NCI-H2171 (cell line): ENCODE data around the gene SLC9A6.
"Not testable (repeated sequence)": the region's sequence is repeated elsewhere in the genome, so short reads cannot be mapped to it uniquely, and the experiment has no call there.

Experiments
- DNase-seq: peaks from one replicate; lab custom pipeline; 2025; lab: John Stamatoyannopoulos, UW

Gene SLC9A6

GRCh38 chrX:136029766-136030165, 44.5 kb downstream of the SLC9A6 start:
- DNase-seq: no peak

DNA sequence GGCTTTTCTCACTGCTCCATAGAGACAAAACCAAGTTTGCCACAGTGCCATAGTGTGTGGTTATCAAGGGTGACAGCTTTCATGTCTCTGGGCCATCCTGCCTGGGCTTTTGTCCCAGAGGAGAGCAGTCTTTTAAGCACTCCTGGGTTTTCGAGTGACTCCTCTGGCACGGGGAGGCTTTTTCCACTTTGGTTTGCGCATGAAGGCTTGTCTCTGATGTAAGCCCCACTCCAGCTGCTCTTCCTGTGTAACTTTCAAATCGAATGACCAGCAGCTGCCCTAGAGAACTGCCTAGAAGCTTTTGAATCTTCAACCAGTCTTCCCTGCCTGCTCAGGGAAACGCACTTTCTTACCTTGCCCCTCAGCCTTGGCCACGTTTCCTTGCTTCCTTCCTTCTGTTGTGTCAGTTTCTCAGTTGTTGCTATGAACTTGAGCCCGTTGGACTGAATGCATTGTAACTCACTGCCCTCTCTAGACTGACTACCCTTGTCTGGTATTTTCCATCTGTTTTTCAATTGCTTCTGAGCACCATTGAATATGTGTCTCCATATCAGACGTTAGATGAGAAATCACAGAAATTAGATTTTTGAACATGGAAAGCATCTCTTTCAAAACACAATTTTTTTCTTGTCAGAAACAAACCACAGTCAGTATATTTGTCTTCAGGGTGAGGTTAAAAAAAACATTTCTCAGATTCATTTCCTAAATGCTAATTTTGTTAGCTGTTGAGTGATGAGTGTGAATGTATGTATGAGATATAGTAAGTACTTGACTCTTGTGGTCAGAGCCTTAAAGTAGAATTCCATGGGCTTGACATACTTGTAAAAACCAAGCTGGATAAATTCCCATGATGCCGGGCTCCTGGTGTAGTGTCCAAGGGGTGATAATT, 45.3 kb downstream of the SLC9A6 start:
- no peak for DNase-seq

- DNase-seq: no peak
Observed at GRCh38 chrX:136031626-136032025, 46.4 kb downstream of the SLC9A6 start.

DNA sequence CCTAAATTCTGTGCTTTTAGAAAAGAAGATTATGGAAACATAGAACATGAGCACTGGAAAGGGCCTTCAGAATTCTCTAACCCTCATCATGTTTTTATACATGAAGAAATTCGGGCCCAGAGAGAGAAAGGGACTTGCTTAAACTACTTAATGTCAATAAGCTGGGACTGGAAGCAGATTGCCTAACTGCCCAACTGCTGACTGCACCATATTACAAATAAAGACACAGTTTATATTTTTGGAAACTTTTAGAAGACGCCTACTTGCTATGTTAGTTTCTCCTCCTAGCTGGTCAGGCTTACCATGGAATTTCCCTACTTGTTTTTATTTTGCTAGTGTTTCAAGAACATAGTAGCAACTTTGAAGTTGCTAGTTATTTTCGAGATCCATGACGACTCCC, 47.1 kb downstream of the SLC9A6 start:
- DNase-seq: no peak

GRCh38 chrX:136034668-136035067, 49.4 kb downstream of the SLC9A6 start:
- no peak for DNase-seq

GRCh38 chrX:136035663-136036062, 50.4 kb downstream of the SLC9A6 start:
- DNase-seq: no peak

GRCh38 chrX:136039485-136039884, 54.2 kb downstream of the SLC9A6 start:
- DNase-seq: no peak

DNA sequence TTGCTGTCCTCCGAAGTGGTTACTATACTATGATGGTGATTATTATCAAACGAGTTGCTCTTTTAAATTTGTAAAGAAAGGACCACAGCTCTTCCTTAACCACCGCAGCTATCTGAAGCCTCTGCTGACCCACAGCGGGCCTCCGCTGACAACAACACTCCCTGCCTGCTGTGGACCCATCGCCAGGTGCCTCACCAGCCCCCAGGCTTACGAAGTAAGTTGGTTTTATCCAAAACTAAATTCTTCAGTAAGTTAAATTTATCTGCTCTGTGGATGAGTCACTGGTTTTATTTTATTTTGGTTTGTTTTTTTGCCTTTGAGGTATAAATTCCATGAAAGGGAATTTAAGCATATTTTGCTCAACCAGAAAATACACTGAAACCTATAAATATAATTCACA, 54.7 kb downstream of the SLC9A6 start:
- no peak for DNase-seq

- DNase-seq: no peak
Observed at GRCh38 chrX:136041254-136041812, 56.1 kb downstream of the SLC9A6 start.

DNA sequence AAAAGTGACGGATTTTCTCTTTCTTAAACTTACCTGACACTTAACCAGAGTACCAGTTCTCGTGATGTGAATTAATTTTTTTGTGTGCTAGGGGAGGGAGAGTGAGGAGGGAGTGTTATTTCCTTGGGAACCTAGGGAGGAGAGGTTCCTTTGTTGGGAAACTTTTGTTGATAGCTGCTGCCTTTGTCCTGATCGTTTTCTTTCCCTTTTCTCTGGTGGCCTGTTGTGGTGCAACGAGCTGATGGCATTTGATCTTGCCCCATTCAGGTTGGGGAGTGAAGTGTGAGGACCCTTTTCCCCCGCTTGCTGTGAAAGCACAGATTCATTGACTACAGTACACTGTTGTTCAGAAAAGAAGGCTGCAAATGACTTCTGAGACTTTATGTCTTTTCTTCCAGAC, 59.8 kb downstream of the SLC9A6 start:
- DNase-seq: no peak

- DNase-seq: no peak
Observed at GRCh38 chrX:136046295-136047015, 61.2 kb downstream of the SLC9A6 start.

DNA sequence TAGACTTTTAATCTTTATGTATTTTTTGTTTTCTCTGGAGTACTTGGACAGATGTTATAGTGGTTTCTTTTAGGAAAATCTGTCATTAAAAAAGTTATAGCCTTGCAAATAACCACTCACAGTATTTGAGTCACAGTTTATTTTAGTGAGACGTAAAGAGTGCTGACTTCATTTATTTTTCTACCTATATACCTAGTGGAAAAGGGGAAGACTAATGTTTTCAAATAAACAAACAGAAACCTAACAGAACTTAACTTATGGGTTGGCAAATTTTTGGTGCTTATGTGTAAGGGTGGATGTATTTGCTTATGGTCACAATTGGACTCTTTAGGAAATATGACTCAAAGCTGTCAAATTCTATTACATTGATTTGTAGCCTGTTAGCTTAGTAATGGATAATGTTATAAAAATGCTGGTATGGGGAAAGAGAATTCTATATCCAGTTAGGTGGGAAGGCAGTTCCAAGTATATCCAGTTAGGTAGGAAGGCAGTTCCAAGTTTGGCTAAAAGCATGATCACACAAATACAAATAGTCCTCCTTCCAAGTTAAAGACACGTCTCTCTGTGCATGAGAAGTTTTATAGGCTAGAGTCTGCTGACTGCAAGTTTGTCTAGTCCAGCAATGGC, 61.9 kb downstream of the SLC9A6 start:
- no peak for DNase-seq

DNA sequence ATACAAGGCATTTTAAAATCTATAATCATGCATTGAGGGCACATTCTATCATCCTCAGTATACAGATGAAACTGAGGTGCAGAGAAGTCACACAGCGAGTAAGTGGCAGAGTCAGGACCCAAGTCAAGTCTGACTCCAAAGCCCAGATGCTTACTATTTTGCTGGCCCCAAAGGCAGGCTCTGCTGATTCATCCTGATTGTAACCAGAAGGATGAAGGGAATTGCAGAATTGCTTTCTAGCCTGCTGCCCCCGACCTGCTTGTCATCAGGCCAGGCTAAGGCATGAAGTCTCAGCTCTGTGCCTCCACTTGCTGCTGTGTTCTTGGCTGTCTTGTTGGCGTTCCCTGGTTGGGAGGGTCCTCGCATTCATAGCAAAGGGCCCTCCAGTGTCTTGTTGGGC, 62.7 kb downstream of the SLC9A6 start:
- DNase-seq: no peak

DNA sequence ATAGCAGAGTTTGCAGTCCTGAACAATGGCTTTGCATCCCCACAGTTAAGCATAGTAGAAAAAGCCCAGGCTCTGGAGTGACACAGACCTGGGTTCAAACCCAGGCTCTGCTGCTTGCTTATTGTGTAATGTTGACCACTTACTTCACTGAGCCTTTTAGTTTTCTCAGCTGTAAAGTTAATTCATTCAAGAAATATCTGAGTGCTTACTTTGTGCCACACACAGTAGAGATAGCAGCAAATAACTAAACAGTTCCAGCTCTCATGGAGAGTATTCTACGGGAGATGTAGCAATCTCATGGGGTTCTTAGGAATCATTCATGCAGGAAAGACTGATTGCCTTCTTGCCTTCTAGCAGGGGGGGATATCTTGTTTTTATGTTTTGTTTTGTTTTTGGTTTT, 63.2 kb downstream of the SLC9A6 start:
- no peak for DNase-seq

DNA sequence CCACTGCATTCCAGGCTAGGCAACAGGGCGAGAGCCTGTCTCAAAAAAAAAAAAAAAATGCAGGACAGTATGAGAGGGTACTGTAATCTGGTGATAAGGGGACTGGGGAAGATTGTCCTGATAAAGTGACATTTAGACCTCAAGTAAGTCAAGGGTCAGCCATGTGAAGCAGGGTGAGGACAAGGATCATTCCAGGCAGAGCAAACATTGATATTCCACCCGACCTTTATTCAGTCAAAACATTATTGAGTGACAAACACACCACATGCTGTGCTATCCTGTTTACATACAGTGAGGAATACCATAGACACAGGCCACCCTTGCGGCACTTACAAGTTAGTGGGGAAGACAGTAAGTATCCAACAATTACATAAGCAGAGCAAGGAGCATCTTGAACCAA, 64.4 kb downstream of the SLC9A6 start:
- no peak for DNase-seq

- not testable (repeated sequence) for DNase-seq
Observed at GRCh38 chrX:136050875-136051274, 65.6 kb downstream of the SLC9A6 start.

DNA sequence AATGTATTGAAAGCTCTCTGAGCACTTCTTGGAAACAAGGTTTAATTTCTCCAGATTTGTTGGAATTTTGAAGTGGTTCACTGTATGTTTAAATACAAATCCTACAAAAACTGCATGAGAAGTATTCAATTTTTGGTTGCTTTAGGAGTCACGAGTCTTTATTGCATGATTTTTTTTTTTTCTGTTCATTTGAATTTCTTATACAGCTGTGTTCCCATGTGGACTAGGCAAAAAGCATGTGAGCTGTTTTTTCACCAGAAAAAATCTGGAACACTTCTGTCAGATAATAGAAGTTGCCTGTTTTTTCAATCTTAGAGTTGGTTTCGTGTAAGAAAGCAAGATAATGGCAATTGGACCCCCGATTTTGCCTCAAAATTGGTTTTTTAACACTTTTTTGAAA, 66.4 kb downstream of the SLC9A6 start:
- DNase-seq: no peak

GRCh38 chrX:136055651-136056221, 70.5 kb downstream of the SLC9A6 start:
- no peak for DNase-seq

- no peak for DNase-seq
Observed at GRCh38 chrX:136057567-136057966, 72.3 kb downstream of the SLC9A6 start.

- no peak for DNase-seq
Observed at GRCh38 chrX:136059350-136059749, 74.1 kb downstream of the SLC9A6 start.

- no peak for DNase-seq
Observed at GRCh38 chrX:136061286-136061685, 76.1 kb downstream of the SLC9A6 start.

DNA sequence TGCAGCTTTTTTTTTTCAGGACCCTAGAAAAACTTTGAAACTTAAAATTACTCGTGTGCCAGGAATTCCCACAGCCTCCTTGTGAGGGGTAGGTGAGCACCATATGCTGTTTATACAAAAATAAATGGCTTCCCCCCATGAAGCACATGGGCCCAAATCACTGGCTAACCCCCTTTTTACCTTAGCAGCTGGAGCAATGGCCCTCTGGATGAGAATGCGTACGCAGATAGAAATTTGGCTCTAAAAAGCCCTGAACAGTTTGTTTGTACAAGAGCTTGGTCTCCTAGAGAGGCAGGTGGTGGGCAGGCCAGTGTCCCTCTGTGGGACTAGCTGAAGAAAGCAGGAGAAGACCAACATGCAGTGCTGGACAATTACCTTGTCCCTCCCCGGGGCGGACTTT, 76.5 kb downstream of the SLC9A6 start:
- no peak for DNase-seq
